A673 (cell line): ENCODE data around the gene FNBP1.

Source experiments
- EZH2 ChIP-seq: fragments of 200-600 bp; sonication (generic); IDR thresholded peaks from 2 replicates; pipeline ENCODE4 v1.6.1; 2017; ENCODE audit warnings: borderline replicate concordance, low read depth, mild to moderate bottlenecking, mixed read lengths, antibody characterized with exemption, low read length; ENCODE audit not compliant: poor library complexity, severe bottlenecking
- TF ChIP-seq, protein P1 (sequence below): fragments of 300-800, 200-600 bp; sonication (generic); conservative IDR thresholded peaks from 2 replicates; pipeline ENCODE4 v1.5.1; 2017; ENCODE audit warnings: low read depth, mild to moderate bottlenecking, antibody characterized with exemption, low read length, moderate library complexity, mixed read lengths

DNA sequence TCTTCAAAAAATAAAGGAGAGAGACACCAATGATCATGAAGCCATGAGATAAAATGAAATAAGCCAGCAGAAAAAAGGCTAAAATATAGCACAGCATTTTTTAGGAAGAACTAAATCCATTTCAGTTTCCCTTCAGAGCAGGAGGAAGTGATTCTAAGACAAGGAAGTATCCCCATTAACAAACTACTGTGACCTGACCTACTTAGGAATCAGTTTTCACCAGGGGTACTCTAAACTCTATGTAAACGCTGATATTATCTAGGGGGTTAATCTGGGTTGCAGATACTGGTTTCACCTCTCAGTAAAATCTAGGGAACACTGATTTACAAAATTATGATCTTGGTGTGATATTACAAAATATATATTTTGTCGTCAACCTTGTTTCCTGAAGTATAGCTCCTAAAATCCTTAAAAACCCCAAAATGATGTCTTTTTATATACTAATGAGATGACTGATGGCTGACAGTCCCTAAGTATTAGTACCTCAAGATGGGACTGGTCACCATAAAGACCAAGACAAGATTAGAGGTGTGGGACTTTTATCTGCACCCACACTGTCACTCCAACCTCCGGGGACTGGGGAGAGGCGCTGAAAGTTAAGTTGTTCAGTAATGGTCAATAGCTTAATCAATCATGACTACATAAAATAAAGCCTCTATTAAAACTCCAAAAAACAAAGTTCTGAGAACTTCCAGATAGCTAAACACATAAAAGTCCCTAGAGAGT lies 2.9 kb upstream of the FNBP1 start:
- TF ChIP-seq, protein P1, sequence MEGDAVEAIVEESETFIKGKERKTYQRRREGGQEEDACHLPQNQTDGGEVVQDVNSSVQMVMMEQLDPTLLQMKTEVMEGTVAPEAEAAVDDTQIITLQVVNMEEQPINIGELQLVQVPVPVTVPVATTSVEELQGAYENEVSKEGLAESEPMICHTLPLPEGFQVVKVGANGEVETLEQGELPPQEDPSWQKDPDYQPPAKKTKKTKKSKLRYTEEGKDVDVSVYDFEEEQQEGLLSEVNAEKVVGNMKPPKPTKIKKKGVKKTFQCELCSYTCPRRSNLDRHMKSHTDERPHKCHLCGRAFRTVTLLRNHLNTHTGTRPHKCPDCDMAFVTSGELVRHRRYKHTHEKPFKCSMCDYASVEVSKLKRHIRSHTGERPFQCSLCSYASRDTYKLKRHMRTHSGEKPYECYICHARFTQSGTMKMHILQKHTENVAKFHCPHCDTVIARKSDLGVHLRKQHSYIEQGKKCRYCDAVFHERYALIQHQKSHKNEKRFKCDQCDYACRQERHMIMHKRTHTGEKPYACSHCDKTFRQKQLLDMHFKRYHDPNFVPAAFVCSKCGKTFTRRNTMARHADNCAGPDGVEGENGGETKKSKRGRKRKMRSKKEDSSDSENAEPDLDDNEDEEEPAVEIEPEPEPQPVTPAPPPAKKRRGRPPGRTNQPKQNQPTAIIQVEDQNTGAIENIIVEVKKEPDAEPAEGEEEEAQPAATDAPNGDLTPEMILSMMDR: no peak
- TF ChIP-seq EZH2: no peak
